Hindlimb muscle (tissue), 1 donor: ENCODE results near the gene SLC36A1. TPM values are rescaled to one million over a fixed set of nuclear protein-coding genes. Genes with fewer than 3 reads are reported as not detected.
"Not testable (repeated sequence)": the region's sequence is repeated elsewhere in the genome, so short reads cannot be mapped to it uniquely, and the experiment has no call there.

ENCODE experiments used
- DNase-seq: peaks from one replicate; pipeline ENCODE4 v3.0.0-alpha.2; 2013
- polyA plus RNA-seq: library from polyadenylated mRNA; unstranded; fragments of 120-200 nt; gene quantifications from one replicate; pipeline ENCODE4 v1.2.1, GENCODE V29; 2013; ENCODE audit not compliant: insufficient read length

Gene SLC36A1
- polyA plus RNA-seq = 21.6 TPM

DNA sequence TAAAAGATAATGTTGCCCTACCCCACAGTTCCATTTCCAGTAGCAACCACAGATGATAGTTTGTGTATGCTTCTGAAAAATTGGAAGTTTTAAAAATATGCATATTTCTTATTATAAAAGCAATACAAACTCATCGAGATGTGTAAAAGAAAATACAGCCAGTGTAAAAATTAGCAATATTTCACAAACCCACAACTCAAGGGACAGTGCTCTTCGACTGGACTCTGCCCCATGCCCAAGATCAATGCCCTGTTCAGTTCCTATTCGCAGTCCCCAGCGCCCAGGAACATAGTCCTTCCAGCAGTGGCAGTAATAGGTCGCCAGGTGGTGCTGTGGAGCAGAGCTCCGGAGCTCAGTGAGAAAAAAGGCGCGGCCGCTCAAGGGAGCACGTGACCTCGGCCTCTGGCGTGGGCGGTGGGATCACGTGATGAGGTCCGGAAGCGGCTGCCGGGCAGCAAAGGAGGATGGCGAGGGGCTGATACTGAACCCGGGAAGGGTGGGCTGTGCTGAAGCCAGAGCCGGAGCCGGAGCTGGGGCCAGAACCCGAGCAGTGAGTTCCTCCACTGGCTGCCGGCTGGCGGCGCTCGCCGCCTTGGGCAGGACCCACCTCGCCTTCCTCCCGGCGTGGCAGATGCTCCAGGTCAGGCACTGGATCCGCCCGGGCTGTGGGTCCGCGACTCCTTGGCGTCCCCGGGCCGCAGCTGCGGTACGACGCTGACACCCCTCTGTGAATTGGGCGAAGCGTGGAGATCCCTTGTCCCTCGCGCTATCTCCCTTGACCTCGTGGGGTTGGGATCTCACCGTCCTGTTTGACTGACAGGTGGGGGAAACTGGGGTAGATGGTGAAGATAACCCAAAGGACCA is at the start of gene SLC36A1:
Gene SLC36A1, plus strand, starts transcription at position 430 of the 864 bp plus-strand sequence. CDS start 11,190 bp downstream, outside the sequence.
- peak; percentile 92 for DNase-seq

DNA sequence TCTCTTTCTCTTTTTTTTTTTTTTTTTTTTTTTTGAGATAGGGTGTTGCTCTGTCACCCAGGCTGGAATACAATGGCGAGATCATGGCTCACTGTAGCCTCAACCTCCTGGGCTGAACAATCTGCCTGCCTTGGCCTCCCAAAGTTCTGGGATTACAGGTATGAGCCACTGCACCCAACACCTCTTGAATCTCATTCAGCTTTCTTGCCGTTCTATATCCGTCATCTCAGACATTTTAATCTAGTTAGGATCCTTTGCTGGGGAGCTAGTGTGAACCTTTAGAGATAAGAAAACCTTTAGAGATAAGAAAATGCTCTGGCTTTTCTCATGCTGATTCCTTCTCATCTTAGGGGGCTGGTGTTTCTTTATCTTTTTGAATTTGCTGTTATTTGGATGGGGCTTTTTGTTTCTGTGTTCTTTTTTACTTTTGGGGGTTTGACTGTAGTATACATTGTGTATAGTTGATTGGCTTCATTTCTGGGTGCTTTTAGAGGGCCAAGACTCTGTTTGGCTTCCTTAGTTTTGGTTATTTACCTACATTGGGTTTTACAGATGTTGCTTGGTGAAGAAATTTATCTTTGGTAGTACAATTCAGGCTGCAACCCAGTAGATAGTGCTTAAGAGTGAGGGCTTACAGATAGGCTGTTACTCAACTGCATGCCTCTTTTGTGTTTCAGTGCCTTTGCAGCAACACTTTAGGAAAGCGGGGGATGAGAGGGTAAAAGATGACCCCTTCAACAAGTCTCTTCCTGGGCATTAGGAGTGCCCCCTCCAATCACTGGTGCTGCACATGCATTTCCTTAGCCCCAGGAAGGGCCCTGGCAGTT is 41.9 kb upstream of the SLC36A1 start:
- no peak for DNase-seq

DNA sequence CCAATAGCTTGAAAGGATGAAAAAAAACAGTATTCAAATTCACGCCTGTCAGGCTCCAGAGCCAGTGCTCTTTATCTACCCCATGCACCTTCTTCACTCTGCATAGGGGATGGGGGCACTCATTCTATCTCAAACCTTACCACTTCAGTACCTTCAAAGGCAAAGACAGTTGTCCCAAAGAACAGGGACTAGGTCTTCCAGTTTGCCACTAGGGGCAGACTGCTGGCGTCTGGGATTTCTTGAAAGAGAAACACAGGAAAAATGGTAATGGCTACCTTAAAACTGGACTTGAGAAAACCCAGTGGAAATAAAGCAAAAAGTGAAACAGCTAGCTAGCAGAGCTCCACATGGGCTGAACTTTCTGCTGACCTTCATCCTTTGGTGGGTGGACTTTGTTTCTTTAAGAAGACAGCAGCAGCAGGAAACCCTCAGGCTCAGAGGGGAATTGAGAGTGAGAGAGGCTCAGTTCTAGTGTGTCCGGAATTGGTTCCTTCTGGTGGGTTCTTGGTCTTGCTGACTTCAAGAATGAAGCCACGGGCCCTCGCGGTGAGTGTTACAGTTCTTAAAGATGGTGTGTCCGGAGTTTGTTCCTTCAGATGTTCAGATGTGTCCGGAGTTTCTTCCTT is 41.0 kb upstream of the SLC36A1 start:
- no peak for DNase-seq

DNA sequence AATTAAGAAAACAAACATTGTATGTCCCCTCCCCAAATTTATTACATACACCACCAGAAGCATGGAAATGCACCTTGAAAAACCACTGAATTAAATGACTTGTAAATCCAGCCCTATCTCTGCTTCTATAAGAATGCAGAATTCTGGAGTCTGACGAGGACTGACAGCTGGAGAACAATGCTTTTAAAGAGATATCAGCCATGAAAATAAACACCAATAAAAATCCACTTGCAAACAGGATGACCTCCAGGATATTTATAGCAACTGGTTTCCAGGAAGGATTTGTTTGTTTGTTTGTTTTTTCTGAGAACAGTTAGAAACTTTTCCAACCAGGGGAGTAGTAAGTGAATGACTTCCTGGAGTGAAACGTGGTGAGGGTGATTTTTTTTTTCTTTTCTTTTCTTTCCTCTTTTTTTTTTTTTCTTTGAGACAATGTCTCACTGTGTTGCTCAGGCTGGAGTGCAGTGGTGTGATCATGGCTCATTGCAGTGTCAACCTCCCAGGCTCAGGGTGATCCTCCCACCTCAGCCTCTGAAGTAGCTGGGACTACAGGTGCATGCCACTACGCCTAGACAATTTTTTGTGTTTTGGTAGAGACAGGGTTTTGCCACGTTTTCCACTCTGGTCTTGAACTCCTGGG is 38.7 kb upstream of the SLC36A1 start:
- DNase-seq = no peak

DNA sequence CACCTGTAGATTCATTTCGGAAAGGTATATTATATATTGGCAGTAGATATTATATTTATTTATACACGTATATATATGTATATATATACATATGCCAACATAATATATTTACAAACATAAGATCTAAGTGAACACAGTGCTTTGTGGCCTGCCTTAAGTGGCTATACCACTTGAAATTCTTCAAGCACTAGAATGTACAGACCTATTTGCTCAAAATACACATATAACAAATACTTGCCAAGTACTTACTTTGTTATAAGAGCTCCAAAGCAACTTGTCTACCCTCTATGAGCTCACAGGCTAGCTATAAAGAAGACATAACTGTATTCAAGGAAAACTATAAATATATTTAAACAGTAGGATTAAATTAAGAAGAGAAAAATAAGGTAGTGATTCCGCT is 33.6 kb upstream of the SLC36A1 start:
- no peak for DNase-seq

DNA sequence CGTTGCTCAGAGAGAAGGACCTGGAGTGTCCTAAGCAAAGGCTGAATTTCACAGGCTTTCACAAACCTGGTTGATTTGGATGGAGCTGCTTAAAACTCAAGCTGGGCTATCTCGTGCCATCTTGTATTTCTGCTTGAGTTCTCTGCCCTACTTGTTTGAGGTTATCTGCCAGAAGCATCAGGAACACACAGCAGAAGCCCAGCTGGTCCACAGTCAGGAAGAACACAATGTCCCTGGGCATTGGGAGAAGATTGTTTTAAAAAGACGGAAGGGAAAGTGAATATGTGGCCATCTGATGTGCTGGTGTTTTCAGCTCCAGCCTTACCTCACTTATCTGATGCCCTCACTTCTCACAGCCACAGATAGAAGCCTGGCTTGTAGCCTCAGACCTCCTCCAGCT is 32.9 kb upstream of the SLC36A1 start:
- no peak for DNase-seq

DNA sequence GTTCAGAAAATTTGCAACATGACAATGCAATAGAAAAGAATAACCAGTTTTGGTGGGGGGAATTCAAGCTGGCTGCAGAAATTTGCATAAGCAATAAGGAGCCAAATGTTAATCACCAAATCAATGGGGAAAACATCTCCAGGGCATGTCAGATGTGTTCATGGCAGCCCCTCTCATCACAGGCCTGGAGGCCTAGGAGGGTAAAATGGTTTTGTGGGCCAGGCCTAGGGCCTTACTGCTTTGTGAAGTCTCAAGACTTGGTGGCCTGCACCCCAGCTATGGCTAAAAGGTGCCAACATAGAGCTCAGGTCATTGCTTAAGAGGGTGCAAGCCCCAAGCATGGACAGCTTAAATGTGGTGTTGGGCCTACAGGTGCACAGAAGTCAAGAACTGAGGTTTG is 29.7 kb upstream of the SLC36A1 start:
- no peak for DNase-seq

DNA sequence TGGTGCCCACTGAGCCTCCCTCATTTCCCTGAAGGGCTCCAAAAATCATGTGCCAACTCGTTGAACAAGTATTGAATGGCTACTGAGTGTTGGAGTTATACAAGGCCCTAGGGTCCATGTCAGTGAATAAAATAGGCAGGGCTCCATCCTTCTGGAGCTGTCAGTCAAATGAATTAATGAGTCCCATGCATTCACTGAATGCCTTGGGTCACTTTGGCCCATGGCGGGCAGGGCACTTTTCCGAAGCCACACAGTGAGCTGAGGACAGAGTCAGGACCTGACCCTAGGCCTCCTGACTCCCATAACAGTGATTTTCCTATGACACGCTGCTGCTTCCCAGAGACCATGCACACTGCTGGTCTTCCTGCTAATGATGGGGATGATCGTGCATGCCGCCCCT is 27.3 kb upstream of the SLC36A1 start:
- no peak for DNase-seq

DNA sequence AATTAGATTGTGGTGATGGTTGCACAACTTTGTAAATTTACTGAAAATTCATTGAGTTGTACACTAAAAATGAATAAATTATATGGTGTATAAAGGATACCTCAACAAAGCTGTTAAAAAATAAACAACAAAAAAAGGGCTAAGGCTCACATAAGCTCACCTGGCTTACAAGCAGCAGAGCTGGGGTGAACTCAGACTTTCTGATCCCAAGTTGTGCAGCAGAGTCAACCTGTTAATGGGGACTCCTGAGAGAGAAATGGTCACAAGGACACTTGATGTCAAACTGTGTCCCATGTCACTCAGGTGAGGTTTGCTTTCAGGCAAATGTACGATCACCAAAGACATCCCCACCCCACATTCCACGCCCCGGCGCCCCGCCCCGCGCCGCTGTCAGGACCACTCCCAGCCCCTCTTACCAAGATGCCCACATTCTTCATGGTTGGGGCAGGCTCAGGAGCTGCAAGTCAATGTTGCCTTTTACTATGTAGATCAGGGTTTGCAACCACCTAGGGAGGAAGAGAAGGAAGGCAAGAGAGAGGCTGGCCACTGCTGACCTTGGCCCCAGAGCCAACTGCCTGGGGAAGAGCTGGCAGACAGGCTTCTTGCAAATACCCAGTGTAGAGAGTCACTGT is 22.4 kb upstream of the SLC36A1 start:
- DNase-seq = no peak

DNA sequence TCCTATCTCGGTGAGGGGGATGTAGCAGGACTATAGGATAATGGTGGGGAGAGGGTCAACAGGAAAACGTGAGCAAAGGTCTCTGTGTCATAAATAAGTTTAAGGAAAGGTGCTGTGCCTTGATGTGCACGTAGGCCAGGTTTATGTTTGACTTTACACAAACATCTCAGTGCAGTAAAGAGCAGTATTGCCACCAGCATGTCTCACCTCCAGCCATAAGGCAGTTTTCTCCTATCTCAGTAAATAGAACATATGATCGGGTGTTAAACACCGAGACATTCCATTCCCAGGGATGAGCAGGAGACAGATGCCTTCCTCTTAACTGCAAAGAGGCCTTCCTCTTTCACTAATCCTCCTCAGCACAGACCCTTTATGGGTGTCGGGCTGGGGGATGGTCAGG is 21.1 kb upstream of the SLC36A1 start:
- not testable (repeated sequence) for DNase-seq

DNA sequence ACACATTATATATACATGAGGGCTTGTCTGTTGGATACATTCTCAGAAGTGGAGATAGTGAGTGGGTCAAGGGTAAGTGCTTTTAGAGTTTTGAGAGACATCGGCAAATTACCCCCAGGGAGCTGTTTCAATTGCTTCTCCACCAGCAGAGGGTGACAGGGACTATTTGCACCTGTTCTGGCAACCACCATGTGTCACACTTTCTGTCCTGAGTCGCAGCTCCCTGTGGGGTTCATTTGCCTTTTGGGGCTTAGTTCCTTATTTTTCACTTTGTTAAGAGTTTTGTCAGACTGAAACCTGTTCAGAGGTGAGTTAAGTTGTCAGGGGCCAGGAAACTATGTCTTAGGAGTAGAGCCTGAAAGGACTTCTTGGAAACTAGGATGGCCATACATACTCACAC is 20.1 kb upstream of the SLC36A1 start:
- DNase-seq = no peak

DNA sequence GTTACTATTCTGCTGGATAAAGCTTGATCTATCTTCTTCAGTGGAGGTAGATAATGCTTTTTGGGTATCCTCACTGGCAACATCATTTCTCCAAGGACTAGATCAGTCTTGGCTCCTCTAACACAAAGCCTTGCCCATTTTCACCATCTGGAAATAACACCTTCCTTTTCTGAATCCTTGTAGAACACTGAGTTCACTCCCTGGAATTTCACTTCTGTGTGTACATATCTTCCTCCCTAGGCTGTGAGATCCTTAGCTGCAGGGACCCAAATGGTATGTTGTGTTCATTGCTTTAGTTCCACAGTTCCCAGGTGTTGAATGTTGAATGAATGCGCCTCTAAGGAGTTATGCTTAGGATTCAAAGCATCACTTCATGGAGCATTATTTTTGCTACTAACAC is 16.7 kb upstream of the SLC36A1 start:
- no peak for DNase-seq

DNA sequence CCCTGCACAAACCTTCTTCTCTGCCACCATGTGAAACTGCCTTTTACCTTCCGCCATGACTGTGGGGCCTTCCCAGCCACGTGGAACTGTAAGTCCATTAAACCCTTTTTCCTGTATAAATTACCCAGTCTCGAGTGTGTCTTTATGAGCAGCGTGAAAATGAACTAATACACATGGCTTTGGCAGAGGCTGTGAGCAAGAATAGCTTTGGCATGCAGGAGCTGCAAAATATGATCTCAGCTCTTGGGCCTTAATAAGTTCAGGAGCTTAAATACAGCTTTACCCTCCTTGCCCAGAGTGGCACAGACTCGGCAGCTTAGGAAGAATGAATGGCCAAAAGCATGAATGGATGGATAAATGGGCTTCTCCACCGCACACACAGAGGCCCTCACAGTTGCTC is 15.7 kb upstream of the SLC36A1 start:
- no peak for DNase-seq

DNA sequence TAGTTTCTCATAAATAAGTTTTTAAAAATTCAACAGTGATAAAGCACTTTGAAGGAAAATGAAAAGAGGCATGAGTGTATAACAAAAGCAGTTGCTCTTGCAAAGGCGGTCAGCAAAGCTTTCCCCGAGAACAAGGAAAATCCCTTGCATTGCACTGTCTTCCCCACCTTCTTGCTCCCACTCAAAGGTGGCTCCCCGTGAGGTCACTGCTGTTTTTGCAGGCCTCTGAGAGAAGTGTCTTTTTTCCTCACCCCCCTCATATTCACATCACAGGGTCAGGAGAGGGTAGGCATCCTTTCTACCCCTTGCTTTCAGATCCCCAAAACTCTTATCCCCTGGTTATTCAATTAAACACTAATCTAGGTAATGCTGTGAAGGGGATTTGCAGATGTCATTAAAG is 15.2 kb upstream of the SLC36A1 start:
- DNase-seq = no peak

DNA sequence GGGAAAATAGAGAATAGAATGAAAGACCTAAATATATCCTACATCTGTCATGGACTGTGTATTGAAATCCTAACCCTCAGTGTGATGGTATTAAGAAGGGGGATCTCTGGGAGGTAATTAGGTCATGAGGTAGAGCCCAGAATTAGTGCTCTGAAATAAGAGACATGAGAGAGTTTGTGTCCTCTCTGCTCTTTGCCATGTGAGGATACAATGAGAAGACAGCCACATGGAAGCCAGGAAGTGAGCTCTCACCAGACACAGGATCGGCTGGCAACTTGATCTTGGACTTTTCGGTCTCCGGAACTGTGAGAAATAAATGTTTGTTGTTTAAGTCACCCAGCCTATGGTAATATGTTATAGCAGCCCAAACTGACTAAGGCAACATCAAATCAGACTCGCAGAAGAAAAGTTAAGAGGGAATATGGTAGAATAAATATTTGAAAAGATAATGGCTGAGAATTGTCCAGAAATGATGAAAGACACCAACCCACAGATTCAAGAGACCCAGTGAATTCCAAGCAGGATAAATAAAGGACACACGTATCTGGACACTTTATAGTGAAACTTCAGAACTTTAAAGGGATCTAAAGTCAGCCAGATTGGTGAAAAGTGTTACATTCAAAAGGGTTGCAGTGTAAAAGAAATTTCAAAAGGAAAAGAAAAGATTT is 12.7 kb upstream of the SLC36A1 start:
- no peak for DNase-seq

DNA sequence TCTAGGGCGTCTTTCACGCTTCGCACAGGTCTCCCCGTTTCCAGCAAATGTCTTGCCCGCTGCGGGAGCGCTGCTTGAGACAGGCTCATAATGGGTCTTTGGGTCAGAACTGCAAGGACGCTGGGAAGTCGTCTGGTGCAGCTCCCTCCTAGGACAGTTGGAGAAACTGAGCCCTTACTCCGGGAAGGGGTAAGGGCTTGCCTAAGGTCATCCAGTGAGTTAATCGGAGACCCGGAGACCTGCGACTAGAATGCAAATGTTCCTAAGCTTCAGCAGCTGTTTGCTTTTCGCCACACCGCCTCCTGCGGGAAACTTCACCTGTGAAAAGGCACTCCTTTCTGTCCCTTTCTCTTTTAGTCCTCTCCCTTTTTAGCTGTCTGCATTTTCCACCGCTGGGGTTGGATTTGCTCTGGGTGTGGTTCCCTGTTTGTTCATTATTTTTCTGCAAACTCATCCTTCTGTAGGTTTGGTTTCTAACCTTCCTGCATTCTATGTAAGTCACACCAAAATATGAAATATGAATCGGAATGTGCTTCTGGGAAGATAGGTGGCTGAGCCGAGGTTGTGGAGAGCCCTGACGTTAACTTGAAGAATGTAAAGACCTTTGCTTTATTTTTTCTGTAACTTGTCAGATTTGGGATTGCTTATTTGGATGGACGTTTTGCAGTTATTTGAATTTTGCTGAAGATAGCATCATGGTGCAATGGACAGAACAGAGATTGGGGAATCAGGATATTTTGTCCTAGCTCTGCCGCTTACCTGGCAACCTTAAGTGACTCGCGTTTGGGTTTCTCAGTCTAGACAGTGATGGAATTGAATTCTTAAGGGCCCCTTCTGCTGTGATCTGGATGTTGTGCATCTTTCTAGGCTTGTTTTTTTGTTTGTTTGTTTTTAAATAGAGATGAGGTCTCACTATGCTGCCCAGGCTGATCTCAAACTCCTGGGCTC is 909 bp downstream of the SLC36A1 start:
- DNase-seq = peak; percentile 16

DNA sequence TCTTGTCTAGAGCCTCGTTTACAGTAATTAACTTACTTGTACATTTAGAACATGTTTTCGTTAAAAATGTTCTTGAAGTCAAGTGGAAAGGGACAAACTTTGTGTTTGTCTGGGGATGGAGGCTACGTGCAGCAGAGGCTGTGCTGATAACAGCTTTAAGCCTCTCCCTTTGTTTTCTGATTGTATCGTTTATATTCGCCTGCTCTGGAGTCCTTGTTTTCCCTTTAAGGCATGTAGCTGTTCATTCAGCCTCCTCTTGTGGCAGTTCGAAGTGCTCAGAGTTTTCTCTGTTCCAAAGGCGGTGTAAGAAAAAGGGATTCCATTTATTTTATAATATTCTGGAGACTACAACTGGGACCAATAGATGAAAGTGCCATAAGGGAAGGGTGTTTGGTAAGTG is 1.9 kb downstream of the SLC36A1 start:
- no peak for DNase-seq

DNA sequence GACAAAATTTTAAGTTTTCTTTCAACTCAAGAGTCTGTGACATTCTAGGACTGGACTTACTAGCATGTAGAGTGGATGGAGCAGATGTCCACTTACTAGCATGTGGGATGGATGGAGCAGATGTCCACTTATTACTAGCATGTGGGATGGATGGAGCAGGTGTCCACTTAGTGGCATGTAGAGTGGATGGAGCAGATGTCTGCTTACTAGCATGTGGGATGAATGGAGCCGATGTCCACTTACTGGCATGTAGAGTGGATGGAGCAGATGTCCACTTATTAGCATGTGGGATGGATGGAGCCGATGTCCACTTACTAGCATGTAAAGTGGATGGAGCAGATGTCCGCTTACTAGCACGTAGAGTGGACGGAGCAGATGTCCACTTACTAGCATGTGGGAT is 2.4 kb downstream of the SLC36A1 start:
- no peak for DNase-seq

DNA sequence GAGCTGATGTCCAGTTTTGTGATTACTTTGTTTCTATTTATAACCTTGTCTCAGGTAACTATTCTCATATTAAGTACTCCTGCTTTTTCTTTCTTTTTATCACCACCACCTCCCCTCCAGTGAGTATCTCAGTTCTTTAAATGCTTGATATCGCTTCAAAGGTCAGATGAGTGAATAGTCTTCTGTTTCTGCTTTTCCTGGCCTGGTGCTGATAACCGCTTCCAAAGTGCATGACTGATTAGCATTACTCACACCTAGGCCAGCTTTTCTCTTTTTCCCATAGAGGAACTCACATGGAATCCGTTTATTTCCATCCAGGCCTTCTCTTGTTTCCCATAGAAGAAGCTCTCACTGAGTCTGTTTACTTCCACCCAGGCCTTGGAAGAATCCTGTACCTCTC is 3.2 kb downstream of the SLC36A1 start:
- DNase-seq = no peak
